ENCODE data around the gene MAMLD1.

MAMLD1 gene

GRCh38 chrX:150406596-150406995 lies 43.5 kb downstream of the MAMLD1 start:
- no peaks in the 10 kb centered on the region for H3K36me3 Mint-ChIP-seq (ENCODE audit: low read depth)
- H3K4me3 Mint-ChIP-seq: no peak overlapping the region
- no peak for DNase-seq
- peaks cover 19% of the 10 kb centered on the region for H3K27me3 Mint-ChIP-seq
- peaks cover 26% of the 10 kb centered on the region for H3K4me1 Mint-ChIP-seq (ENCODE audit: low read depth)
- H3K27ac Mint-ChIP-seq: no peak overlapping the region
- no peaks in the 10 kb centered on the region for H3K9me3 Mint-ChIP-seq

GRCh38 chrX:150408007-150408406 lies 44.9 kb downstream of the MAMLD1 start:
- H3K4me1 Mint-ChIP-seq (ENCODE audit: low read depth): peaks cover 26% of the 10 kb centered on the region
- no peaks in the 10 kb centered on the region for H3K9me3 Mint-ChIP-seq
- H3K27ac Mint-ChIP-seq: no peak overlapping the region

GRCh38 chrX:150408561-150408960 lies 45.4 kb downstream of the MAMLD1 start:
- no peak overlapping the region for H3K4me3 Mint-ChIP-seq
- H3K27me3 Mint-ChIP-seq: peaks cover 31% of the 10 kb centered on the region
- peaks cover 26% of the 10 kb centered on the region for H3K4me1 Mint-ChIP-seq (ENCODE audit: low read depth)
- DNase-seq: no peak
- H3K36me3 Mint-ChIP-seq (ENCODE audit: low read depth): no peaks in the 10 kb centered on the region
- H3K9me3 Mint-ChIP-seq: no peaks in the 10 kb centered on the region
- no peak overlapping the region for H3K27ac Mint-ChIP-seq

More at GRCh38 chrX:150408007-150408406, 44.9 kb downstream of the MAMLD1 start:
- DNase-seq: no peak
- H3K27me3 Mint-ChIP-seq: peaks cover 27% of the 10 kb centered on the region
- no peak overlapping the region for H3K4me3 Mint-ChIP-seq
- no peaks in the 10 kb centered on the region for H3K36me3 Mint-ChIP-seq (ENCODE audit: low read depth)

- no peak for DNase-seq
- Mint-ChIP-seq H3K27ac (no peak overlapping the region), H3K9me3 (no peaks in the 10 kb centered on the region), H3K4me1 (ENCODE audit: low read depth) (peaks cover 26% of the 10 kb centered on the region), H3K27me3 (peaks cover 33% of the 10 kb centered on the region), H3K4me3 (no peak overlapping the region), H3K36me3 (ENCODE audit: low read depth) (no peaks in the 10 kb centered on the region)
These were observed 46.4 kb downstream of the MAMLD1 start for GRCh38 chrX:150409486-150409885.

- no peaks in the 10 kb centered on the region for H3K36me3 Mint-ChIP-seq (ENCODE audit: low read depth)
- peaks cover 32% of the 10 kb centered on the region for H3K27me3 Mint-ChIP-seq
- H3K27ac Mint-ChIP-seq: no peak overlapping the region
- no peak for DNase-seq
- peaks cover 26% of the 10 kb centered on the region for H3K4me1 Mint-ChIP-seq (ENCODE audit: low read depth)
- H3K4me3 Mint-ChIP-seq: no peak overlapping the region
- H3K9me3 Mint-ChIP-seq: no peaks in the 10 kb centered on the region
These were observed 46.8 kb downstream of the MAMLD1 start for GRCh38 chrX:150409964-150410363.

- H3K27ac Mint-ChIP-seq: no peak overlapping the region
These were observed 47.4 kb downstream of the MAMLD1 start for GRCh38 chrX:150410513-150410912.

GRCh38 chrX:150411656-150412055 lies 48.5 kb downstream of the MAMLD1 start:
- no peak for DNase-seq
- Mint-ChIP-seq H3K4me1 (ENCODE audit: low read depth) (peaks cover 19% of the 10 kb centered on the region), H3K9me3 (no peaks in the 10 kb centered on the region), H3K27me3 (peaks cover 18% of the 10 kb centered on the region), H3K27ac (no peak overlapping the region), H3K4me3 (no peak overlapping the region), H3K36me3 (ENCODE audit: low read depth) (no peaks in the 10 kb centered on the region)

More at GRCh38 chrX:150410513-150410912, 47.4 kb downstream of the MAMLD1 start:
- Mint-ChIP-seq H3K27me3 (peaks cover 26% of the 10 kb centered on the region), H3K36me3 (ENCODE audit: low read depth) (no peaks in the 10 kb centered on the region), H3K4me1 (ENCODE audit: low read depth) (peaks cover 26% of the 10 kb centered on the region), H3K4me3 (no peak overlapping the region), H3K9me3 (no peaks in the 10 kb centered on the region)
- no peak for DNase-seq

- no peak overlapping the region for H3K27ac Mint-ChIP-seq
- no peak for DNase-seq
- no peak overlapping the region for H3K4me3 Mint-ChIP-seq
- H3K36me3 Mint-ChIP-seq (ENCODE audit: low read depth): no peaks in the 10 kb centered on the region
- H3K4me1 Mint-ChIP-seq (ENCODE audit: low read depth): peaks cover 17% of the 10 kb centered on the region
- peaks cover 16% of the 10 kb centered on the region for H3K27me3 Mint-ChIP-seq
- no peaks in the 10 kb centered on the region for H3K9me3 Mint-ChIP-seq
These were observed 51.1 kb downstream of the MAMLD1 start for GRCh38 chrX:150414228-150414627.

GRCh38 chrX:150416469-150416868 lies 53.4 kb downstream of the MAMLD1 start:
- H3K4me1 Mint-ChIP-seq (ENCODE audit: low read depth): peaks cover 1% of the 10 kb centered on the region
- H3K36me3 Mint-ChIP-seq (ENCODE audit: low read depth): no peaks in the 10 kb centered on the region
- H3K27ac Mint-ChIP-seq: no peak overlapping the region
- H3K4me3 Mint-ChIP-seq: no peak overlapping the region
- H3K9me3 Mint-ChIP-seq: no peaks in the 10 kb centered on the region
- peaks cover 16% of the 10 kb centered on the region for H3K27me3 Mint-ChIP-seq
- DNase-seq: no peak

GRCh38 chrX:150421816-150422215 lies 58.7 kb downstream of the MAMLD1 start:
- H3K4me1 Mint-ChIP-seq (ENCODE audit: low read depth): peaks cover 2% of the 10 kb centered on the region
- H3K27ac Mint-ChIP-seq: no peak overlapping the region
- DNase-seq: no peak
- H3K9me3 Mint-ChIP-seq: no peaks in the 10 kb centered on the region
- H3K27me3 Mint-ChIP-seq: peaks cover 23% of the 10 kb centered on the region
- H3K4me3 Mint-ChIP-seq: no peak overlapping the region
- H3K36me3 Mint-ChIP-seq (ENCODE audit: low read depth): no peaks in the 10 kb centered on the region

GRCh38 chrX:150429594-150429993 lies 66.5 kb downstream of the MAMLD1 start:
- Mint-ChIP-seq H3K9me3 (no peaks in the 10 kb centered on the region), H3K36me3 (ENCODE audit: low read depth) (no peaks in the 10 kb centered on the region), H3K4me1 (ENCODE audit: low read depth) (peaks cover 4% of the 10 kb centered on the region), H3K27me3 (peaks cover 12% of the 10 kb centered on the region), H3K4me3 (no peak overlapping the region), H3K27ac (no peak overlapping the region)
- DNase-seq: no peak

GRCh38 chrX:150436195-150436594 lies 73.1 kb downstream of the MAMLD1 start:
- H3K27ac Mint-ChIP-seq: no peak overlapping the region
- H3K4me1 Mint-ChIP-seq (ENCODE audit: low read depth): peaks cover 3% of the 10 kb centered on the region
- no peak overlapping the region for H3K4me3 Mint-ChIP-seq
- no peaks in the 10 kb centered on the region for H3K9me3 Mint-ChIP-seq
- DNase-seq: no peak
- H3K36me3 Mint-ChIP-seq (ENCODE audit: low read depth): no peaks in the 10 kb centered on the region
- peaks cover 21% of the 10 kb centered on the region for H3K27me3 Mint-ChIP-seq

GRCh38 chrX:150438165-150438564 lies 75.0 kb downstream of the MAMLD1 start:
- Mint-ChIP-seq H3K27ac (no peak overlapping the region), H3K4me1 (ENCODE audit: low read depth) (peaks cover 3% of the 10 kb centered on the region), H3K4me3 (no peak overlapping the region), H3K36me3 (ENCODE audit: low read depth) (no peaks in the 10 kb centered on the region), H3K27me3 (peaks cover 21% of the 10 kb centered on the region), H3K9me3 (no peaks in the 10 kb centered on the region)
- no peak for DNase-seq

GRCh38 chrX:150446151-150446550 lies 83.0 kb downstream of the MAMLD1 start:
- Mint-ChIP-seq H3K4me3 (no peak overlapping the region), H3K36me3 (ENCODE audit: low read depth) (no peaks in the 10 kb centered on the region), H3K27me3 (peaks cover 26% of the 10 kb centered on the region), H3K27ac (no peak overlapping the region), H3K4me1 (ENCODE audit: low read depth) (peaks cover 9% of the 10 kb centered on the region), H3K9me3 (no peaks in the 10 kb centered on the region)
- DNase-seq: no peak

- no peak for DNase-seq
- H3K27me3 Mint-ChIP-seq: peaks cover 26% of the 10 kb centered on the region
- H3K9me3 Mint-ChIP-seq: no peaks in the 10 kb centered on the region
- H3K27ac Mint-ChIP-seq: no peak overlapping the region
- peaks cover 9% of the 10 kb centered on the region for H3K4me1 Mint-ChIP-seq (ENCODE audit: low read depth)
- H3K4me3 Mint-ChIP-seq: no peak overlapping the region
- no peaks in the 10 kb centered on the region for H3K36me3 Mint-ChIP-seq (ENCODE audit: low read depth)
These were observed 83.9 kb downstream of the MAMLD1 start for GRCh38 chrX:150446995-150447394.

GRCh38 chrX:150449313-150449712 lies 86.2 kb downstream of the MAMLD1 start:
- H3K27me3 Mint-ChIP-seq: peaks cover 20% of the 10 kb centered on the region
- H3K27ac Mint-ChIP-seq: no peak overlapping the region
- no peaks in the 10 kb centered on the region for H3K9me3 Mint-ChIP-seq
- H3K4me3 Mint-ChIP-seq: no peak overlapping the region
- no peak for DNase-seq
- H3K36me3 Mint-ChIP-seq (ENCODE audit: low read depth): no peaks in the 10 kb centered on the region
- peaks cover 9% of the 10 kb centered on the region for H3K4me1 Mint-ChIP-seq (ENCODE audit: low read depth)
